Esophagus (tissue), 2 donors: ENCODE results near the gene SCUBE1. TPM values are rescaled to one million over a fixed set of nuclear protein-coding genes. Genes with fewer than 3 reads are reported as not detected.
A peak's percentile ranks its signal among the peaks of the same experiment; 100 is the strongest.

Source experiments
- H3K27ac ChIP-seq, 2 donors: one replicate each; pipeline ENCODE4 v1.5.1; 2013; ENCODE audit warnings: low read depth in 2 of 2, mild to moderate bottlenecking in 2 of 2, inconsistent platforms in 1 of 2, low read length in 1 of 2, moderate library complexity in 1 of 2
- H3K27me3 ChIP-seq, 2 donors: one replicate each; pipeline ENCODE4 v1.6.1; 2013; ENCODE audit warnings: low read length in 2 of 2, control low read depth in 1 of 2, mild to moderate bottlenecking in 1 of 2; ENCODE audit not compliant: insufficient read depth in 2 of 2, control insufficient read depth in 1 of 2
- H3K36me3 ChIP-seq, 2 donors: one replicate each; pipeline ENCODE4 v1.6.1; 2013; ENCODE audit warnings: low read length in 1 of 2; ENCODE audit not compliant: control insufficient read depth in 2 of 2, insufficient read depth in 2 of 2
- H3K4me1 ChIP-seq, 2 donors: one replicate each; pipeline ENCODE4 v1.6.1; 2013; ENCODE audit warnings: low read length in 1 of 2; ENCODE audit not compliant: control insufficient read depth in 2 of 2, insufficient read depth in 2 of 2
- H3K4me3 ChIP-seq, 2 donors: one replicate each; pipeline ENCODE4 v1.5.1; 2013; ENCODE audit warnings: low read length in 2 of 2, mild to moderate bottlenecking in 2 of 2, low read depth in 1 of 2, moderate library complexity in 1 of 2
- H3K9me3 ChIP-seq, 2 donors: one replicate each; pipeline ENCODE4 v1.6.1; 2013; ENCODE audit warnings: mild to moderate bottlenecking in 2 of 2, low read depth in 1 of 2, low read length in 1 of 2, moderate library complexity in 1 of 2; ENCODE audit not compliant: control insufficient read depth in 2 of 2, insufficient read depth in 1 of 2
- WGBS, 2 donors: extraction: QIAGEN DNeasy Blood & Tissue Kit; methylation state at CpG; one replicate each; pipeline ENCODE4 v1.1.7; 2013; 5-methylcytosine and 5-hydroxymethylcytosine counted together
- polyA plus RNA-seq, 2 donors: library from polyadenylated mRNA; stranded (reverse); fragments of 200-250 nt; gene quantifications; one replicate each; pipeline ENCODE4 v1.2.3, GENCODE V29; 2013
- donor health status: healthy with polysubstance abuse.
- donor health status: Bipolar disorder and iron deficiency.

The SCUBE1 gene
- polyA plus RNA-seq, 2 donors: 2.2 to 2.4 TPM

GRCh38 chr22:43157874-43158546 is 185.2 kb downstream of the SCUBE1 start:
- Histone ChIP-seq H3K27ac (peak overlapping the region in 1 of 2 donors; percentile 63), H3K4me1 (peaks cover 7 to 48% of the 10 kb centered on the region in 2 donors), H3K36me3 (peaks cover 4 to 29% of the 10 kb centered on the region in 2 donors), H3K9me3 (no peaks in the 10 kb centered on the region), H3K27me3 (no peaks in the 10 kb centered on the region), H3K4me3 (no peak overlapping the region)
- WGBS, 2 donors: 64% methylated on average over 9 of the region's 9 CpGs

- H3K27me3 ChIP-seq: no peaks in the 10 kb centered on the region
- peak overlapping the region in 1 of 2 donors; percentile 69 for H3K27ac ChIP-seq
- peaks cover 4 to 19% of the 10 kb centered on the region in 2 donors for H3K36me3 ChIP-seq
- no peak overlapping the region for H3K4me3 ChIP-seq
- WGBS, 2 donors: 81 to 83% methylated on average over 12 of the region's 12 CpGs
- H3K9me3 ChIP-seq: no peaks in the 10 kb centered on the region
- peaks cover 6 to 42% of the 10 kb centered on the region in 2 donors for H3K4me1 ChIP-seq
These were observed 186.8 kb downstream of the SCUBE1 start for GRCh38 chr22:43156413-43156812.

- Histone ChIP-seq H3K27me3 (no peaks in the 10 kb centered on the region), H3K27ac (peak overlapping the region in 1 of 2 donors; percentile 69), H3K9me3 (no peaks in the 10 kb centered on the region), H3K36me3 (peaks cover under 1 to 15% of the 10 kb centered on the region in 2 donors), H3K4me3 (no peak overlapping the region), H3K4me1 (peaks cover 6 to 45% of the 10 kb centered on the region in 2 donors)
- 61 to 68% methylated on average over 5 of the region's 5 CpGs for WGBS, 2 donors
These were observed 187.4 kb downstream of the SCUBE1 start for GRCh38 chr22:43155789-43156188.

- Histone ChIP-seq H3K36me3 (peaks cover 0 to 14% of the 10 kb centered on the region in 2 donors), H3K9me3 (no peaks in the 10 kb centered on the region), H3K4me1 (peaks cover 6 to 47% of the 10 kb centered on the region in 2 donors), H3K27me3 (no peaks in the 10 kb centered on the region), H3K4me3 (no peak overlapping the region), H3K27ac (peak overlapping the region; percentile 32 to 69)
- whole genome bisulfite sequencing, 2 donors: 70 to 75% methylated on average over 27 of the region's 27 CpGs
These were observed 188.2 kb downstream of the SCUBE1 start for GRCh38 chr22:43154887-43155536.

- H3K36me3 ChIP-seq: peaks cover 0 to 4% of the 10 kb centered on the region in 2 donors
- H3K27me3 ChIP-seq: no peaks in the 10 kb centered on the region
- H3K9me3 ChIP-seq: no peaks in the 10 kb centered on the region
- 53 to 61% methylated on average over 9 of the region's 9 CpGs for WGBS, 2 donors
- H3K4me3 ChIP-seq: peak overlapping the region in 1 of 2 donors; percentile 9
- peak overlapping the region in 1 of 2 donors; percentile 40 for H3K27ac ChIP-seq
- H3K4me1 ChIP-seq: peaks cover 6 to 36% of the 10 kb centered on the region in 2 donors
These were observed 189.3 kb downstream of the SCUBE1 start for GRCh38 chr22:43153899-43154298.

GRCh38 chr22:43152357-43153071 is 190.7 kb downstream of the SCUBE1 start:
- no peaks in the 10 kb centered on the region for H3K27me3 ChIP-seq
- peak overlapping the region; percentile 97 to 98 for H3K27ac ChIP-seq
- WGBS, 2 donors: 4 to 9% methylated on average over 22 of the region's 22 CpGs
- no peaks in the 10 kb centered on the region for H3K9me3 ChIP-seq
- peaks cover 0 to 2% of the 10 kb centered on the region in 2 donors for H3K36me3 ChIP-seq
- H3K4me1 ChIP-seq: peaks cover 3 to 33% of the 10 kb centered on the region in 2 donors
- H3K4me3 ChIP-seq: peak overlapping the region; percentile 84 to 95

GRCh38 chr22:43152003-43152356 is 191.2 kb downstream of the SCUBE1 start:
- H3K9me3 ChIP-seq: no peaks in the 10 kb centered on the region
- H3K27me3 ChIP-seq: no peaks in the 10 kb centered on the region
- H3K36me3 ChIP-seq: peaks cover 0 to 2% of the 10 kb centered on the region in 2 donors
- H3K27ac ChIP-seq: peak overlapping the region; percentile 97 to 98
- WGBS, 2 donors: 6 to 7% methylated on average over 18 of the region's 18 CpGs
- peaks cover 3 to 32% of the 10 kb centered on the region in 2 donors for H3K4me1 ChIP-seq
- peak overlapping the region; percentile 84 to 95 for H3K4me3 ChIP-seq

- H3K4me1 ChIP-seq: peaks cover 3 to 27% of the 10 kb centered on the region in 2 donors
- H3K27ac ChIP-seq: peak within 1 kb of the TSS; percentile 97 to 98
- 1% methylated on average over 50 to 75 of the region's 75 CpGs for WGBS, 2 donors
- H3K9me3 ChIP-seq: no peaks in the 10 kb centered on the region
- H3K4me3 ChIP-seq: peak within 1 kb of the TSS; percentile 84 to 95
- H3K36me3 ChIP-seq: no peaks in the 10 kb centered on the region
- no peaks in the 10 kb centered on the region for H3K27me3 ChIP-seq
These were observed 191.7 kb downstream of the SCUBE1 start, which contains the start of gene TSPO for GRCh38 chr22:43151251-43152002. Gene TSPO (plus strand): TSS chr22:43151559. CDS start chr22:43159239, 7,680 bp downstream.

GRCh38 chr22:43150731-43151206 is 192.4 kb downstream of the SCUBE1 start:
- Histone ChIP-seq H3K4me3 (peak overlapping the region; percentile 42 to 84), H3K36me3 (no peaks in the 10 kb centered on the region), H3K27ac (peak overlapping the region; percentile 79 to 97), H3K9me3 (no peaks in the 10 kb centered on the region), H3K27me3 (no peaks in the 10 kb centered on the region), H3K4me1 (peaks cover 3 to 23% of the 10 kb centered on the region in 2 donors)
- 70 to 71% methylated on average over 15 of the region's 15 CpGs for whole genome bisulfite sequencing, 2 donors
